Stimulated activated naive CD8-positive, alpha-beta T cell treated with anti-CD3 and anti-CD28 coated beads, Interleukin-15, Interleukin-2, amounts not matched to agents 100 U/mL and 50 U/mL, for 24 hours (primary cell): ENCODE data around the gene HEBP1.
A peak's percentile ranks its signal among the peaks of the same experiment; 100 is the strongest.

Source experiments
- ATAC-seq: fragments of 150-1000 bp; cut with Tn5 transposase; one replicate; pipeline ENCODE4 v1.10.0; 2021
- DNase-seq: peaks from one replicate; pipeline ENCODE4 v3.0.0; 2021

HEBP1 gene

DNA sequence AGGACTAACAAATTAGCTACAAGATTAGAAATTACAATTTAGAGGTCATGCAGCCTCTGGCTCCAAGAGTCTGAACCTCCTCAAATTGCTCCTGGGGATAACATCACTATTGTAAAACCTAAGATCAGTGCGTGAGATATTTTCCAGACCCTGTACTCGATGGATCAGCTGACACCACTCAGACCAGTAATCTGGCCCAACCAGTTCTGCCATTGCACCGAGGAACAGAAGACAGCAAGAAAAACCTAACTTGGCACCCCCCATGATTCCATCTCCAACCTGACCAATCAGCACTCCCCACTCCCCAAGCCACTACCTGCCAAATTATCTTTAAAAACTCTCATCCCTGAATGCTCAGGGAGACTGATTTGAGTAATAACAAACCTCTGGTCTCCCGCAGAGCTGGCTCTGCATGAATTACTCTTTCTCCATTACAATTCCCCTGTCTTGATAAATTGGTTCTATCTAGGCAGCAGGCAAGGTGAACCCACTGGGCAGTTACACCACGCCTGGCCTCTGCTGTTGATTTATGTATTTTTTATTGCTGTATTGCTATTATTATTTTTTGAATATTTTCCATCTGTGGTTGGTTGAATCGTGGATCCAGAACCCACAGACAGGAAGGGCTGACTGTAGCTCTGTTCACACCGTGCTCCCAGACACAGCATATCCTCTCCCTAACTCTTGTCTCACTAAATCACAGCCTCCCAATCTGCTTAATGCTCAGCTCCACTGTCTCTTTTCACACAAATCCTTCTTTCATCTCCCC, 9.2 kb downstream of the HEBP1 start:
- no peak for DNase-seq

GRCh38 chr12:12987421-12987820, 12.6 kb downstream of the HEBP1 start:
- ATAC-seq = no peak
- no peak for DNase-seq

More for the DNA sequence above, 9.2 kb downstream of the HEBP1 start:
- no peak for ATAC-seq

- ATAC-seq (no peak), DNase-seq (no peak)
Observed at GRCh38 chr12:12986775-12987331, 13.2 kb downstream of the HEBP1 start.

DNA sequence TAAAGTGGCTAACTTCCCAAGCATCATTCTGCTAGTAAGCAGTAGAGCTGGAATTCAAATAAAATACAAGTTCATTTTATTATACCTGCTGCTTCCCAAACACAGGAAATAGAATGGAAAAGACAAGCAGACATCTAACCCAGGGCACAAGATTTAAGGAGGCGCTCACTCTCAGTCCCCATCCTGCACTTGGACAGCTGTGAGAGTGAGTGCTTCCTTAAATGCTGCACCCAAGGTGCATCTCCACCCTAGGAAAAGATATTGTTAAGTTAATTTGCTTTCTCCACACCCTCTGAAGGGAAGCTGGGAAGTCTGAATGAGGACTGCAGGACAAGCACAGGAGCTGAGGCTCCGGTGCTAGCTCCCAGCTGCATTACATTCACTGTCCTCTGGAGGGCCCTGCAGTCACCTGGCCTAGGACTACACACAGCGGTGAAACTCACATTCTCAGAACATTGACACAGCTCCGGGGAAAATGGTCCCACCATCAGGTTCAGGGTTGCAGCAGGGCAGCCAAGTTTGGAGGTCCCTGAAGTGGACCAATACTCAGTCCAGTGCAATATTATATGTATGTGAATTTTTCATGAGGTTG, 14.2 kb downstream of the HEBP1 start:
- DNase-seq (no peak), ATAC-seq (peak; percentile 63)

DNA sequence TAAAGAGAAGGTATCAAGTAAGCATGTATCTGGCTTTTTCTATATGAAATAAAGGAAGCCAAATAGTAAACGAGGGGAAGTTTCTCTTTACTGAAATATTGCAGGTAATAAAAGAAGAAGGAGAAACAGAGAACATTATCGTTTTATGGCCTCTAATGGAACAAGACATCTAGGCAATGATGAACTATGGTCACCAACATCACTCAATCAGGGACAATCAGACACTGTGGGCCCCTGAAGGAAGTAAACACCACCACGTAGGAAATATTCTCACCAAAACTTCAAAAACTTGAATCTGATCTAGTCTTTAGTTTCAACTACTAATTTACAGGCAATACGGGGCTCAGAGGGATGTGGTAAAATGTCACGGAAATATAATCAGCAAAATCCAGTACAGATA, 15.9 kb downstream of the HEBP1 start:
- no peak for DNase-seq
- ATAC-seq = no peak

- ATAC-seq (no peak), DNase-seq (no peak)
Observed at GRCh38 chr12:12983420-12984035, 16.5 kb downstream of the HEBP1 start.

DNA sequence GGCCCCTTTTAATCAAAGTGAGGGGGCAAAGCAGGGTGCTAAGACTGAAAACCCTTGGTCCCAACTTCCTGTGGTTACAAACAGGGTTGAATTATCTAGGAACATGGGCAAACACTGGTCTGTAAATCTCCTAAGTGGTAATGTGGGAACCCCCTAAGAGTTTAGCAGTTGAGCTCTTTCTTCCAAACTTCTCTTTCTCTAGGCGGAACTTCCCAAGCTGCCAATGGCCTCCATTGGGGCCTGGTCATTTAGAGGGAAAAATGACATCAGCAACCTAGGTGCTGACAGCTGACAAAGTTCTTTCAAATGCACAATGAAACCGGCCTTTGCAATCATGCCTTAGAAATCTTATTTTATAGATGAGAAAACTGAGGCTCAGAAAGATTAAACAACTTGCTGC, 17.7 kb downstream of the HEBP1 start:
- DNase-seq = no peak
- ATAC-seq = no peak

DNA sequence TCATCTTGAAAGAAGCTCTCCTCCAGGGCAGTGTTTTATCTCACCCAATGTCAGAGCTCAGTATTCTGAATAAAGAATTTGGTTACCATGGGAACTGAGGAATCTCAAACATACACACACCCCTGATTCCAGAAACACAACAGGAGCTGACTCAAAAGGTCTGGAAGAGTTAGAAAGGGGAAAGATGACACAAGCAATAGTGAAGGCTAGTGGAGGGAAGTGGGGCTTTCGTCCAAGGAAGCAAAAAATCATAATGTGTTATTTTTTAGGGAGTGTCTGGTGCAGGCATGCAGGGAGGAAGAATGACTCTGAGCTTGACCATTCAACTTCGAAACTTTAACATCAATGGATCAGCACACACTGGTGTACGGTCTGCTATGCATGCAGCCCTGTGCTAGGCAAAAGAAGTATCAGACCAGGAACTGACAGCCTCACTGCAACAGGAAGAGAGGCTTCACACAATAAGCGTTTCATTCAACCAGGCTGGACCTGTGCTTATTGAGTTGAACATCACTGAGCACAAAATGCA, 20.3 kb downstream of the HEBP1 start:
- ATAC-seq (no peak), DNase-seq (no peak)

- DNase-seq = no peak
- ATAC-seq = no peak
Observed at GRCh38 chr12:12979126-12979525, 20.9 kb downstream of the HEBP1 start.

- DNase-seq = no peak
- no peak for ATAC-seq
Observed at GRCh38 chr12:12977231-12977630, 22.8 kb downstream of the HEBP1 start.

GRCh38 chr12:12976366-12976765, 23.7 kb downstream of the HEBP1 start:
- ATAC-seq (no peak), DNase-seq (no peak)

GRCh38 chr12:12975322-12976077, 24.6 kb downstream of the HEBP1 start:
- DNase-seq = no peak
- no peak for ATAC-seq

GRCh38 chr12:12974211-12974610, 25.9 kb downstream of the HEBP1 start:
- no peak for DNase-seq
- no peak for ATAC-seq

GRCh38 chr12:12973019-12973418, 27.0 kb downstream of the HEBP1 start:
- no peak for ATAC-seq
- DNase-seq = no peak

- DNase-seq = no peak
- ATAC-seq = no peak
Observed at GRCh38 chr12:12965836-12966235, 34.2 kb downstream of the HEBP1 start.

DNA sequence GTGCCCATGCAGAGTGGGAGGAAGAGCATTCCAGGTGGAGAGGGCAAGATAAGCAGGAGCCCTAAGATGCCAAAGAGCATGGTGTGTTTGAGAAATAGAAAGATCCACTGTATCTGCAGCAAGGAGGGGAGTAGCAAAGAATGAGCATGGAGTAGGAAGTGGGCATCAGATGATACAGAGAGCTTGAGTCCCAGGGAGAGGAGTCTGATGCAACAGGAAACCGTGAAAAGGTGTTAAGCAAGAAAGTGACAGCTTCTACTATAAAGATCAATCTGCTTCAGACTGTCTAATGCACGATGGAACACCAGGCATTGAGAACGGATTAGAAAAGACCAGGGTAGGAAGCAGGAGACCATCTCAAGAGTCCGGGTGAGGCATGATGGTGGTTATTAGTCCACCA, 35.8 kb downstream of the HEBP1 start:
- no peak for ATAC-seq
- DNase-seq = no peak

DNA sequence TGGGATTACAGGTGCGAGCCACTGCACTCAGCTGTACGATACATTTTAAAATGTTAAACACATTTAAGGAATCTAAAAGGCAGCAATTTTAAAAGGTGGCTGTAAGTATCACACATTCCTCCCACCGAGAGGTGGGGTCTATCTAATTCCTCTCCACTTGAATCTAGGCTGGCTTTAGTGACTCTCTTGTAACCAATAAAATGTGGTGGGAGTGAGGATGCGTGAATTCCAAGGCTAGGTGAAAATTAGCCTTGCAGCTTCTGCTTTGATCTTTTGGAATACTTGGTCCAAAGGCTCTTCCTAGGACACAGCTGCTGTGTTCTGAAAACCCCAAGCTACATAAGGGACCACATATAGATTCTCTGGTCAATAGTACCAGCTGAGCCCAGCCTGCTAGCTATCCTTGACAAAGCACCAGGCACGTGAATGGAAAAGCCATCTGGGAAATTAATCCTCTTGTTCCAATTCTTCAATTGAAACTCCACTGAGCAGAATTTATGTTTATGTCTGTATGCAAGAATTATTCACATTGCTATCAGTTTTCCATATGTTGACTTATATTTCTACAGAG, 39.3 kb downstream of the HEBP1 start:
- ATAC-seq (no peak), DNase-seq (no peak)

GRCh38 chr12:12958886-12959285, 41.2 kb downstream of the HEBP1 start:
- no peak for ATAC-seq

DNA sequence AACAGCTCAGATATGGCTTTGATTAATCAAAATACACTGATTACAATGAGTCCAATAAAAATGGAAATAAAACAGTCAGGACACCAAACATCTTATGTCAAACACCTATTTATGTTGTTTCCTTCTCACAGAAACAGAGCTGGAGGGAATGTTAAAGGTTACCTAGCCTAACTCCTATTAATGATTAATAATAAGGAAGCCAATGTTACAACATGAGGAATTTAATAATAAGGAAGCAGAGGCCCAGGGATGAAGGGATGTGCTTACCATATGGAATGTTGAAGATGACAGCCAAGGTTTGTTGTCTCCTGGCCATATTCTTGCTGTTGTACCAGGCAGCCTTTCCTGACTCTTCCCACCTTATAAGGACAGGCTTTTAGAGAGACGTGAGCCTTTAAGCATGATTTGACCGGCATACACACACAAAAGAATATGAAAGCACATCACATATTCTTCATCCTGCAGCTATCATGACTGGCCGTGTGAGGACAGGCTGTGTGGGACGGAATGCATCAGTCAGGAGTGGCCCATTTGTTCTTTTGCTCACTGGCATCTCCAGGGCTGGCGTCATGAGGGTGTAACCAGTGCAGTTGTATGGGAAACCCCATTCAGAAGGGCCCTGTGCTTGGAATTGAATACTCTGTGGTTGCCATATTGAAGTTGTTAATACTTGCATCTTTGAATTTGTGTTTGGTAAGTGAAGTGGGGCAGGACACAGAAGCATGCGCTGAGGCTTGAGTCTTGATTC, 45.0 kb downstream of the HEBP1 start:
- DNase-seq (no peak), ATAC-seq (no peak)

More at GRCh38 chr12:12958886-12959285, 41.2 kb downstream of the HEBP1 start:
- DNase-seq = no peak

DNA sequence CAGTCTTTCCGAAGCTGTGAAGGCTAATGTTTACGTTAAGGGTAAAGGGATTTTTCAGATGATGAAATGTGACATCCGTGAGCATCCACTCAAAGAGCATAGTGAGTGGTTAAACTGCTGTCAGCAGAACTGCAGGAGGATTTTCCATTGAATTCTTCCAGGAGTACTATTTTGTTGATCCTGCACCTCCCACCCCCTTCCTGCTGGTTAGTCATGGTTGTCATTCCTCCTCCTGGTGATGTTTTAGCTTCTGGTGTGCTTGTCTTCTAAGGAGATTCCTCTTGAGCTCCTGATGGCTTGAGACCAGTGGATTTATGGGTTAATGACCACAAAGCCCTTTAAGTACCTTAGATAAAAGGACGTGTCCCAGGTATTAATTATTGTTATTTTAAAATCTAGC, 45.7 kb downstream of the HEBP1 start:
- no peak for DNase-seq
- no peak for ATAC-seq

DNA sequence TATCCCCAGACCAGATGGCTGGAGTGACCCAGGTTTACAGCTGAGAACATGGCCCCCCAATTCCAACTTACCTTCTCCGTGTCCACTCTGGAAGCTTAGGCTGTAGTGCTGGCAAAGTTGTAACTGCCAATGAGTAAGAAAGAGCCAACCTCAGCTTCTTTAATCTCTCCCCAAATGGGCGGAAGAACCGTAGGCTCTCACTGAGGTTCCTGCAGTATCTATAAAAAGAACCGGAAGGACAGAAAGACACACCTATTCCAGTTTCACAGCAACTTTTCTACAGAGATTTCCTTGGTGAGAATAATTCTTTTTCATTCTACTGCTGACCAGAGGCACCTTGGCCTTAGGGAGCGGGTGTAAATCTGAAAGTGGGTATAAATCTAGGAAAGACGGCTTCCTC, 48.0 kb downstream of the HEBP1 start, which contains the start of gene GPRC5D:
GPRC5D (minus strand) TSS at position 135 of the 400 bp plus-strand sequence. CDS start 1,786 bp downstream, outside the sequence.
- ATAC-seq (no peak), DNase-seq (no peak)
